Glomerular visceral epithelial cell (primary cell): Measurements from ENCODE around the gene DNAAF8.

ENCODE experiments used
- DNase-seq: peaks from one replicate; pipeline ENCODE4 v3.0.0-alpha.2; 2016; ENCODE audit errors: extremely low spot score

The DNAAF8 gene

DNA sequence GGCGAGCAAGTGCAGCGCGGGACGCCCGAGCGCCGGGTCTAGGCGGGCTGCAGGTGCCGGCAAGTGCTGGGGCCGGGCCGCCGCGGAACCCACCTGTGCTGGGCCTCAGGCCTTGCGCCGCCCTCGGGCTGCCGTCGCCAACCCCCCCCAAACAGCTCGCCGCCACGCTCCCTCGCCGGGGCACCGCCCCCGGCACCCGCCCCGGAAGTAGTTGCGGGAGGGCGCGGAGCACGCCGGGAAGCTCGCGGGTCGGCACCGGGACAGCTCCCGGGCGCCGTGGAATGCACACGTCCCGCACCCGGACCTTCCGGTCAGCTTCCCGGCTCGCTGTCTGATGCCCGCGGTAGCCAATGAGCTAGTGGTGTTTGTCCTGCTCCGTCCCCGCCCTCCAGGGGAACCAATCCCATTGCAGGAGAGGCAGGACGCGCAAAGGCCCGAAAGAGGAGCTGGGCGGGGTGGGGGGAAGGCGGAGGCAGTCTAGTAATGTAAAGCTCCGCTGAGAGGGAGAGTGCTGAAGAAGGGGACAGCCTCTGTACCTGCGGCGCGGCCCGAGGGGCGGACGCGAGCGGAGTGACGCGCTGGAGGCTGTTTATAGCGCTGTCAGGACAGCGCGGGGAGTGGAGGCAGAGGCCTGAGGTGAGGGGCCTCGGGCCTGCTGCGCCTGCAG is at the start of gene DNAAF8, which contains the start of gene ANKS3:
TSS of gene DNAAF8 (plus strand) at position 475 of the 667 bp plus-strand sequence. CDS start 1,978 bp downstream, outside the sequence.
TSS of gene ANKS3 (minus strand) at position 209 of the 667 bp plus-strand sequence. CDS start 4,122 bp downstream, outside the sequence.
- DNase-seq, result peak; percentile 96

DNA sequence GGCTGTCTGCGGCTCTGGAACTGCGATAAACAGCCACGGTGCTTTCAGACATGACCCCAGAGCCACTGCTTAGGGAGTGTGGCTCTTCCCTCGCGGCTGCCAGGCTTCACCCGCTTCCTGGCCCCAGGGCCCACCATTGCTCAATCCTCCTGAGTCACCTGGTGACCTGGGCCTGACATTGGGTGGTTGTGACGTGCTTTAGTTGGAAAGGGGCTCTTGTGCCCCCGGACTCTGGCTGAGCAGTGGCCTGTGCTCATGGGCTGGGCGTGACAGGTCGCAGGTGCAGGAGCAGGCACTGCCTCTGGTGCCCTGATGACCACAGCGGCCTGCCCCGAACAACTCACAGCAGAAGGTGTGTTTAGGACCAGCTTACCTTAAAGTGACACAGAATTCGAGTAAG is 49.6 kb upstream of the DNAAF8 start:
- DNase-seq, result no peak

DNA sequence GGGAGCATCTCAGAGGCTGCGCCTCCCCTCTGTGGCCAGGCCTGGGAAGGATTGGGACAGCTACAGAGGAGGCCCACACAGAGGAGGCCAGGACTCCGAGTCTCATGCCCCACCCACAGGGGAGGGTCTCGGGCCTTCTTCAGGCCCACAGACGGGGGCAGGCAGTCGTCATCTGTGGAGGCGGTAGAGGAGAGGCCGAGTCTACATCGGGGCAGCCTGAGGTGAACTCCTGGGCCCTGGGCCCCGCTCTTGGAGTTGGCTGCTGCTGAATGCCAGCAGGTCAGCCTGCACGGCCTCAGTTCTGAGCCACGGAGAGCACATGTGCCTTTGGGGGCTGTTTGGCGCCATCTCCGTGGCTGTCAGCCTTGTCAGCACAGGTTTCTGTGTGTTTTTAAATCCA is 49.0 kb upstream of the DNAAF8 start:
- no peak for DNase-seq

DNA sequence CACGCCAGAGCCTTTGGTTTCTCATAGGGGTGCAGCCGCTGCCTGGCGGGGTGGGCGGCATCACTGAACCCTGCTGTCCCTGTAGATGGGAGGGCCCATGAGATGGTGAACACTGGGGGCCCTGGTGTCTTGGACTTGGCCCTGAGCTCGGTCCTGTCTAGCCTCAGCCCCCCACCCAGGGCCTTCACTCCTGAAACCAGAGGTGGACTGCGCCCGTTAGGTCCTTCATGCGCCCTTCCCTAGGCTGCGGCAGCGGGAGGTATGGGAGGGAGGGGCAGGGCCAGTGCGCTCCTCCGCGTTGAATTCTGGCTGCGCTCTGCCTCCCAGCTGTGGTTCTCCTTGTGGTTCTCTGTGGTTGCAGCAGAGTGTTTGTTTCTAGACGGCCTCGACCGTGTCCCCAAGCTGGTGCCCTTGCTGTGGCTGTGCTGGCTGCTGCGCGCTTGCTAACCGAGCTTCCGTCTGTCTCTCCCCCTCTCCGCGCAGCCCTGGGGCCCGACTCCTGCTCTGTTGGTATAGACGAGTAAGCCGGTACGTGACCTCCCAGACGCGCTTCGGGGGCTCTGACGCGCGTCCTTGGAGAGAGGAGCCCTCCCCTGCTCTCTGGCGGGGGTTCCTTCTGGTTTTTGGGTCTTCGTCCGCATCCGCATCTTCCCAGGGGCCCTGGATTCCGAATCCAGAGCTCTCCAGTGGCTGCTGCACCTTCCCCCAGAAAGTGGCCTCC is 48.4 kb upstream of the DNAAF8 start:
- DNase-seq, result no peak

DNA sequence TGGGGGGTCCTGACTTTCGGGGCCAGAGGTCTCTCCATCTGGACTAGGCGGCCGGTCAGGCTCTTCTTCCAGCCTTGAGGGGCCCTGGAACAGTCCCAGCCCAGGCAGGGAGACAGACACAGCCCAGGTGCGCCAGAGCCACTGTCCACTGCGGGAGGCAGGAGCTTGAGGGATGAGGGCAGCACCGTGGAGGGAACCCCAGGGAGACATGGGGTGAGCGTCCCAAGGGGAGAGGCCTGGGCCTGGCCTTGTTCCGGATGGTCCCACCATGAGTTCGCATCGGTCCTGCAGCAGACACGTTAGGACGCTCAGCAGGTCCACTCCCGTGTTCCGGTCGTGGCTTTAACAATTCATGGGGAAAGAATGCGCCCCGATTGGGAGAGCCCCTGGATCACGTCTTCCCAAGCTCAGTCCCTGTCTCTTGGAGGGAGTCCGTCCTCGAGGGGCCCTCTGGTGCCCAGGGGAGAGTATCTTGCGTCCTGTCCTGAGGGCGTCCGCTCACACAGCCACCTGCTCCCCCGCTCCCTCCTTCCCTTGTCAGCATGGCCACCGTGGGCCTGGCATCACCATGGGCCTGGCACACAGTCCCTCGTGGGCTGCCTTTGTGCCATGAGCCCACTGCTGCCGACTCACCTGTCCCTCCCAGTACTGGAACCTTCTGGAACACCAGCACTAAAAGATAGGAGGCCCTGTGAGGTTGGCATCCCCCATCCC is 47.7 kb upstream of the DNAAF8 start:
- no peak for DNase-seq

DNA sequence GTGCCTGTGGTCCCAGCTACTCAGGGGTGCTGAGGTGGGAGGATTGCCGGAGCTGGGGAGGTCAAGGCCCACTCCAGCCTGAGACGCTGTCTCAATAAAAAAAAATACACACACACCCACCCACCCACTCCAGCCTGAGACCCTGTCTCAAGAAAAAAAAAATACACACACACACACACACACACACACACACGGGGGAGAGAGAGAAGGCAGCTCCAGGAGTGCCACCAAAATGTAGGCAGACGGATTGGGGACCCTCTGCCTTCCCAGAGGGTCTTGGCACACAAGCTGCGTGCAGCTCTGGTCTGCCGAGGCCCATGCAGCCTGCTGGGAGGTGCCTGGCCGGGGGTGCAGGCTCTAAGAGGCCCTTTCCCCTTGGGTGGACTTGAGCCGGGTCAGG is 46.9 kb upstream of the DNAAF8 start:
- DNase-seq, result no peak

DNA sequence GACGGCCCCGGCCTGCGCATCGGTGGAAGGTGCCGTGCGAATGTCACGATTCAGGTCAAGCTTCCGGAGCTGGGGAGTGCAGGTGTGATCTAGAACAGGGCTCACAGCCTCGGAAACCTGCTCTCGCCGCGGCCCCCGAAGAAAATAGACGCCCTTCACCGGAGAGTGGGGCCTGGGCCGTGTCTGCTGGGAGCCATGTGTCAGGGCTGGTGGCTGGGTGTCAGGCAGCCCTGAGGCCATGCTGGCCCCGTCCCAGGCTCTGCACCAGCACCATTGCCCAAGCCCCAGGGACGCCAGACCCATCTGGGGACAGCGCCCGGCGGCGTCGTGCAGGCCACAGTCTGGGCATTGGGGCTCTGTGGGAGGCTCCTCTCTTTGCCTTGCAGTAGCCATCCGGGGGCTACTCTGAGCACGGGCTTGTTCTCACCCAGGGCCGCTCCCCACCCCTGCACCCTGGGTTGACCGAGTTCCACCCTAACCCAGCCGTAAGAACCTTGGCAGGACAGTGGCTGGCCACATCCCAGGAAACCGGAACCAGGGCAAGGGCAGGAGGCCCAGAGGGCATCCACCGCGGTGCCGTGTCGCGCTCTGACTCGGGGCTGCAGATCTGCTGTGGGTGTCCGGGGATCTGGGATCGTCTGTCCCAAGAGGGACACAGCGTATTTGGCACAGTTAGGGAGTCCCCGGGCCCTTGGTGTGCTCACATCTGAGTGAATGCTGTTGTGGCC is 46.2 kb upstream of the DNAAF8 start:
- DNase-seq, result no peak

DNA sequence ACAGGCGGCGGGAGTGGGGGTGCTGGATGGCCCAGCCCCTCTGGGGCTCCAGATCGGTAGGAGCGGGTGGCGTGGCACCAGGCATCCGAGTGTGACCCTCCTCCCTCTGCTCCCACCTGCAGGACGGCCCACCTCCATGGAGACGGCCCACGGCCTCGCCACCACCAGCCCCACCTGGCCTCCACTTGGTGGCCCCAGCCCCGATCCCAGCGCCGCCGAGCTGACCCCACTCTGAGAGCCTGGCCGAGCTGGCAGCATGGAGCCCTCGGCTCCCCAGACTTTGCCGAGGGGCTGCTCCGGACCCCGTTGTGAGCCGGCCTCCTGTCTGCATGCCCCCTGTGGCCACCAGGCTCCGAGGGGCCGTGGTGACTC is 45.7 kb upstream of the DNAAF8 start:
- no peak for DNase-seq

DNA sequence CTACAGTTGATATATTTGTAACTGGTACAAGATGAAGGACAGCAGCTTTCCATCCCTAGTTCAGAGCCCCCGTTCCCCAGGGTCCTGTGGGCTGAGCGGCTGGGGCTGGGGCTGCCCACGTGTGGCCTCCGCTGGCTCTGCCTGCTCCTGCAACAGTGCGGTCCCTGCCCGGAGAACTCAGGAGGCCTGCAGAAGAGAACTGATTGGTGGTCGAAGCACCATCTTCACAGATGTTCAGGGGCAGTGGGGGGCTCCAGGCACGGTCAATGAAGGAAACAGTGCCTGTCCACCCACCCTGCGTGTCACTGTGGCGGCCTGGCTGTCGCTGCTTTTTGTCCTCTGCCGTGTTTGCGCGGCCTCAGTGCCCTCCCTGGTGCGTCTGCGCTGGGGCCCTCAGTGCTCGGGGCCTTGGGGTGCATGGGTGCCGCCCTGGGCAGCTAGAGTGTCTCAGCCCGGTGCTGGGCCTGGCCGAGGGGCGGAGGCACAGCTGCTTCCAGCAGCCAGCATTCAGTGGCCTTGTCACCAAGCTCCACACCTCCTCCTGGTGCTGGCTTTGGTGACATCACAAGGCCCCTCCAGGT is 45.2 kb upstream of the DNAAF8 start:
- DNase-seq, result no peak

DNA sequence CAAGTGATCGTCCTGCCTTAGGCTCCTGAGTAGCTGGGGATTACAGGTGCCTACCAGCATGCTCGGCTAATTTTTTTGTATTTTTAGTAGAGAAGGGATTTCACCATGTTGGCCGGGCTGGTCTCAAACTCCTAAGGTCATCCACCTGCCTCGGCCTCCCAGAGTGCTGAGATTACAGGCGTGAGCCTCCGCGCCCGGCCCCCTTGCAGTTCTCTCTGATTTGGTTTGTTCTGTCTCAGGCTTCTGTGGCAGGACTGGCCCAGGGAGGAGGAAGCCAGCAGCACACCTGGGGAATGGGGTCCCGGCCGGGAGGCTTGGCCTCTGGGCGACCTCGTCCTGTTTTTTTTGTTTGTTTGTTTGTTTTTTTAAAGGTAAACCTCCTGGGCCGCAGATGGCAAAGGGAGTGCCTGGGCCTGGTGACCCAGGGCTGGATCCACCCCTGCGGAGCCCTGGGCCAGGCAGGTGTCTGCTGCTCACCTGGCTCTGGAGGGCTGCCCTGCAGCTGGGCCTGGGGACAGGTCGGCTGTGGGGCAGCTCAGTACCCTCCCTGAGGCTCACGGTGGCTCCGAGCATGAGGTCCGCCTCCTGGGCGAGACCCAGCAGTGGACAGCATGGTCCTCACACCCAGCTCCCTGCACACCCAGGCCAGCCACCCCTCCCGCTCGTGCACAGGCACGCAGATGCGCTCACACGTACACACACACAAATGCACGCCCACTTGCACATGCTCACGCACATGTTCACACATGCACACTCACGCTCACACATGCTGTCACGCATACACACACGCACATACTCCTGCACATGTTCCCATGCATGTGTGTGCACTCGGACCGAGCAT is 44.3 kb upstream of the DNAAF8 start:
- no peak for DNase-seq

DNA sequence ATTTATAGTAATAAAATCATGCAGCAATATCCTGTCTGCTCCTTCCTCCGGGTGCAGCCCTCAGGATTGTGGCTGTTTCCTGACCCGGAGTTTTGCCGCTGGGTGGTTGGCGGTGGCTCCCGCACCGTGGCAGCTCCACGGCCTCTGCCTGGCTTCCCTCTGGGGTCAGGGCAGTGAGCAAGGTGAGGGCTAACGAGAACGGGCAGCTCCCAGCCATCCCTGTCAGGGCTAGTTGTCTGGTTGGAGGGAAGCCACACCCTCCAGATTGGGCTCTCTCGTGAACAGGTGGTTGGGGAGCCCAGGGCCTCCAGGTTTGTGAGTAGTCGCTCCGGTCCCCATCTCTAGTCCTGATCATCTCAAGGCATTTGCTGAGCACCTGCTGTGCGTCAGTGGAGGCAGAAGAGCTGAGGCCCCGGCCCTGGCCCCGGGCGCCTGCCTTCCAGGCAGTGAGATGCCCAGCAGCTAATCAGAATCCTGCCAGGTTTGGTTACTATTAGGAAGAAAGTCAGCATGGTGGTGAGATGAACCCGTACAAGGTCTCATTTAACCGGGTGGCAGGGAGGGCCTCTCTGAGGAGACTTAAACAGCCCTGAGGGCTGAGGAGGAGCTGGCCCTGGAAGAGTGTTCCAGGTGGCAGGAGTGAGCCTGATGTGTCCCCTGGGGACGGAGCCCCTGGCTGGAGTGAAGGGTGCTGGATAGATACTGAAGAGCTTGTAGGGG is 43.2 kb upstream of the DNAAF8 start:
- no peak for DNase-seq

DNA sequence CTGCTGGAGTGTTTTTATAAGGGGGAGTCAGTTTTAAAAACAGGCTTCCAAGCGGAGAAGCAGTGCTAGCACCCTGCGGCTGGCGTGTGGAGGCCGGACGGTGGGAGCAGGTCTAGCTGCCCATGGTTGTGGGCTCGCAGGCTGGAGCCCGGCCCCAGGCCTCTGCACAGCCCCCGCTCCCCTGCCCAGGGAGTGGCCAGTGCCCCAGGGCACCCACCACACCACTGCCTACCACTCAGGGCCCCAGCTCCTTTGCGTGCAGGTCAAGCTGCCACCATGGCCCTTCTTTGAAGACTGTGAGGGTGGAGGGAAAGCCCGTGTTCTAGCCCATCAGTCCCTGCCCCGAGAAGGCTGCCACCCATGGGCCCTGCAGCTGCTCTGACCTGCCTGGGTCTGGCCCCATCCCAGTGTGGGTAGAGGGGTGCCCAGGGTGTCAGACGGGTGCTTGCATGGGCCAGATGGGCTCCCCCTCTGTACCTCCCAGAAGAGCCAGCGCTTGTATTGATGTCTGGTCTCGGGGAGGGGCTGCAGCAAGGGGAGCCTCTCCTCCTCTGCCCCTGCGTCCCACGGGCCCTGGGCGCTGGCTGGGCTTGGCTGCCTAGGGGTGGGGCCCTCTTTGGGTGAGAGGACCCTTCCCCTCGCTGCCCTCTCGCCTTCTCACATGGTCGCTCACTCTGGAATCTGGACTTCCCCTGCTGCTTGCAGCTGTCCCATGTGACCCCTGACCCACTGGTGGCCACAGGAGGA is 42.5 kb upstream of the DNAAF8 start:
- DNase-seq, result no peak

DNA sequence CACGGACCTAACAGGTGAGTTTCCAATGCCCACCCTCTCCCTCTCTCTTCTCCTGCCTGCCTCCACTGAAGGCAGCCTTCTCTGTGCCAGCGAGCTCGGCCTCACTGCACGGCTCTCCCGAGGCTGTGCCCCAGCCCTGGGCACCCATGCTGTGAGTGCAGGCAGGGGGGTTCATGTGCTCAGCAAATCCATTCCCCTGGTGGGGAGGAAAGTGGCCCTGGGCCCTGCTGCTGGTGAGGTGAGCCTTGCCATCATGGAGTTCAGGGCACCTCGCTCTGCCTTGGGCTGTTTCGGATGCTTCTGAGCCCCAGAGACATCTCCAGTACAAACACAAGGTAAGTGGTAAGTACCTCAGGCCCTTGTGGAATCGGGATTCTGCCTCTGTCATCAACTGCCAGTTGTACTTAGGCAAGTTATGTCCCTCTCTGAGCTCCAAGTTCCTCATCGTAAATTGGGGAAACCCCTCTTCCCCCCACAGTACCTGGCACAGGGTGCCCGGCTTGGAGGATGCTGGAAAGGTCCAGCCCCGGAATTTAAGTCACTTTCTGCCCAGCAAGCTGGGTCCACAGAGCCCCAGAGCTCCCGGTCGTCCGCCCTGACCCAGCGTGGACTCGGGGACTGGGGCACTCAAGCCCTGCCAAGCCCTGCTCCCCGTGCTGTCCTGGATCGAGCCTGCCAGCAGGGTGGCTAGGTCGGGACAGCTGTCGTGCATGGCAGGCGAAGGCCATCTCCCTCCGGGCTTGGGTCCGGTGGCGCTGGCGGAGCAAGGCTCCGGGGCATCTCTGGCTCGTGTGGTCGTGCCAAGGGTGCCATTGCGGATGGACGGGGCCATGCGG is 41.7 kb upstream of the DNAAF8 start:
- DNase-seq, result no peak

DNA sequence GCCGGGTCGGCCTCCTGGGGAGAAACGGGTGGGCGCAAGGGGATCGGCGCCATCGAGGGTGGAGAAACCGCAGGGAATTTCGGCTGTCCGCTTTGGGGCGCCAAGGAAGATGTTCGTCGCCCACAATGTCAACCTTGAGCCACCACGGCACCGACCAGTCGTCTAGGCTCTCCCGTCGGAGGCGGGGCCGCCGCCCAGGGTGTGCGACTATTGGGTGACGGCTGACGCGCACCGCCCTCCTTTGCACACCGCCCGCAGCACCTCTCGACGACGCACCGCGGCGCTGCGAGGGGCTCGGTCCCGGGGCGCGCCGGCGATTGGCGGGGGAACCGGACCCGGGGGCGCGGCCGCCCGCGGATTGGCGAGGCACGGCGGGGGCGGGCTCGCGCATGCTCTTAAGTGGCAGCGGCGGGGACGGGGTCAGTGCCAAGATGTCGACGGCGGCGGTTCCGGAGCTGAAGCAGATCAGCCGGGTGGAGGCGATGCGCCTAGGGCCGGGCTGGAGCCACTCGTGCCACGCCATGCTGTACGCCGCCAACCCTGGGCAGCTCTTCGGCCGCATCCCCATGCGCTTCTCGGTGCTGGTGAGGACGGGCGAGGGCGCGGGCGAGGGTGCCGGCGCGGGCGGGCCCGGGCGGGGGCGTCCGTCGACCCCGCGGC is 40.9 kb upstream of the DNAAF8 start, which contains the start of gene NUDT16L1:
TSS of gene NUDT16L1 (plus strand) at position 267 of the 660 bp plus-strand sequence. CDS start at position 432, 165 bp downstream.
- DNase-seq, result peak; percentile 93

DNA sequence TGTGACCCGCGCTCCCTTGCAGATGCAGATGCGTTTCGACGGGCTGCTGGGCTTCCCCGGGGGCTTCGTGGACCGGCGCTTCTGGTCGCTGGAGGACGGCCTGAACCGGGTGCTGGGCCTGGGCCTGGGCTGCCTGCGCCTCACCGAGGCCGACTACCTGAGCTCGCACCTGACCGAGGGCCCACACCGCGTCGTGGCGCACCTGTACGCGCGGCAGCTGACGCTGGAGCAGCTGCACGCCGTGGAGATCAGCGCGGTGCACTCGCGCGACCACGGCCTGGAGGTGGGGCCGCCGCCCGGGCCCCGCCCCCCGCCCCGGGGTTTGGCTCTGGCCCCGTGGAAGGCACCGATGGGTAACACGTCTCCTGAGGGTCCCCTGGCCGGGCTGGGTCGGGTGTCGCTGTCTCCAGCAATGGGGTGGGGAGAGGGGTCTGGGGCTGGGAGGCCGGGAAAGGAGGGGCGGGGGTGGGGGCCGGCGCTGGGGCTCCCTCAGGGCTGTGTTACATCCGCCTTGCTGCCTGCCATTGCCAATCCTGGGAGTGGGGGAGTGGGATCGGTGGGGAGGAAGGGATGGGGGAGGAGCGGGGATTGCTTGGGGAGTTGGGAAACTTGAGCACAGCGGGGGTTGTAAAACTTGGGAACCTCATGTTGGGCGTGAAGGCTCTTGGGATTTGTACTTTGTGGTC is 40.2 kb upstream of the DNAAF8 start:
- peak; percentile 35 for DNase-seq

DNA sequence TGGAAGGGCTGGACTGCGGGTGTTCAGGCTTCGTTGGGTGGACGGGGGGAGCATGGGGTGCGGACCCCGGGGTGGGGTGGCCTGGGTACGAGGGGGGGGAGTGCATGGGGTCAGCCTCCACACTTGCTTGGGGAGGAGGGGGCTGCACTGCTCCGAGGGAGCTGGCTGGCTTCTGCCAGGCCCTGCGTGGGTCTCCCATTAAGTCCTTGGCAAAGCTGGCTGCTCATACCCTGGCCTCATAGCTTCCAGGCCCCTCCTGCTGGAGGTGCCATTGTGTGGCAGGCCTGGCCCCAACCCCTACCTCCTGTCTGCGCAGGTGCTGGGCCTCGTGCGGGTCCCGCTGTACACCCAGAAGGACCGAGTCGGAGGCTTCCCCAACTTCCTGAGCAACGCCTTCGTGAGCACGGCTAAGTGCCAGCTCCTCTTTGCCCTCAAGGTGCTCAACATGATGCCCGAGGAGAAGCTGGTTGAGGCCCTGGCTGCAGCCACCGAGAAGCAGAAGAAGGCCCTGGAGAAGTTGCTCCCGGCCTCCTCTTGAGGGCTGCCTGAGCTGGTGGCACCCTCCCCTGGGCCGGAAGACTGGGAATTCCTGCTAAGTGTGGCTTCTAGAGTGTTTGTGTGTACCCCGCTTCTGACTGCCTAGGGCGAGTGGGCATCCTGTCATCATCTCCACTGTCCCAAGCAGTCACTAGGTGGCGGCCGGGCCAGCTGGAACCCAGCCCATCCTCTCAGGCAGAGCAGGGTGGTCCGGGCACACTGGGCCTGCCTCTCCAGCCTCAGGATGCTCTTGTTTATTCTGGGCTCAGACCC is 39.5 kb upstream of the DNAAF8 start:
- no peak for DNase-seq
